OCI-LY1 (cell line): ENCODE data around the gene CYFIP1.

Experiments
- CTCF ChIP-seq: fragments of 200-600 bp; sonication (generic), shearing (Covaris generic); IDR thresholded peaks from 2 replicates; pipeline ENCODE4 v1.5.1; 2017; ENCODE audit warnings: mild to moderate bottlenecking, antibody characterized with exemption, low read length, moderate library complexity, mixed read lengths
- EZH2 ChIP-seq: fragments of 200-600 bp; sonication (generic), shearing (Covaris generic); IDR thresholded peaks from 2 replicates; pipeline ENCODE4 v1.8.0; 2017; ENCODE audit warnings: borderline replicate concordance, mixed run types, mild to moderate bottlenecking, antibody characterized with exemption, low read length, moderate library complexity, mixed read lengths

- TF ChIP-seq CTCF (no peak), EZH2 (no peak)
Observed at GRCh38 chr15:22907161-22907950, 72.8 kb downstream of the CYFIP1 start.
